GM18951 (cell line): Measurements from ENCODE around the gene TOP1.

Experiments used
- POLR2A ChIP-seq: IDR thresholded peaks from 4 replicates; pipeline ENCODE4 v1.6.1; 2011; ENCODE audit warnings: mild to moderate bottlenecking; ENCODE audit not compliant: insufficient read length, insufficient read depth; ENCODE audit errors: extremely low read depth
- in situ Hi-C: fragments of 300-500 bp; cut with MboI; formaldehyde crosslinking; loops from one replicate; pipeline ENCODE4 v1.12.0; 2022; ENCODE audit warnings: low sequenced_read_pairs, mixed read lengths, inconsistent platforms; ENCODE audit not compliant: unreplicated experiment

The TOP1 gene

GRCh38 chr20:41048461-41049301, 20.1 kb downstream of the TOP1 start:
- no peak for TF ChIP-seq POLR2A
- in situ Hi-C loops: no loop called here

- in situ Hi-C loops: no loop called here
- TF ChIP-seq POLR2A: no peak
Observed at GRCh38 chr20:41049451-41049850, 20.8 kb downstream of the TOP1 start.

GRCh38 chr20:41050361-41051008, 21.9 kb downstream of the TOP1 start:
- in situ Hi-C loops: no loop called here
- no peak for TF ChIP-seq POLR2A

- in situ Hi-C loops: no loop called here
- no peak for TF ChIP-seq POLR2A
Observed at GRCh38 chr20:41051009-41051825, 22.6 kb downstream of the TOP1 start.

GRCh38 chr20:41052742-41053419, 24.3 kb downstream of the TOP1 start:
- in situ Hi-C loops: no loop called here
- no peak for TF ChIP-seq POLR2A

GRCh38 chr20:41054070-41054846, 25.6 kb downstream of the TOP1 start:
- TF ChIP-seq POLR2A: no peak
- in situ Hi-C loops: no loop called here

GRCh38 chr20:41054847-41055230, 26.2 kb downstream of the TOP1 start:
- in situ Hi-C loops: no loop called here
- TF ChIP-seq POLR2A: no peak

GRCh38 chr20:41055679-41056078, 27.1 kb downstream of the TOP1 start:
- no peak for TF ChIP-seq POLR2A
- in situ Hi-C loops: no loop called here

- in situ Hi-C loops: no loop called here
Observed at GRCh38 chr20:41057999-41058673, 29.5 kb downstream of the TOP1 start.

GRCh38 chr20:41058674-41059635, 30.3 kb downstream of the TOP1 start:
- no peak for TF ChIP-seq POLR2A

More at GRCh38 chr20:41057999-41058673, 29.5 kb downstream of the TOP1 start:
- no peak for TF ChIP-seq POLR2A

GRCh38 chr20:41061155-41061554, 32.5 kb downstream of the TOP1 start:
- no peak for TF ChIP-seq POLR2A
- in situ Hi-C loops: no loop called here

More at GRCh38 chr20:41058674-41059635, 30.3 kb downstream of the TOP1 start:
- in situ Hi-C loops: no loop called here
